ENCODE results near the gene KDM4C.

DNA sequence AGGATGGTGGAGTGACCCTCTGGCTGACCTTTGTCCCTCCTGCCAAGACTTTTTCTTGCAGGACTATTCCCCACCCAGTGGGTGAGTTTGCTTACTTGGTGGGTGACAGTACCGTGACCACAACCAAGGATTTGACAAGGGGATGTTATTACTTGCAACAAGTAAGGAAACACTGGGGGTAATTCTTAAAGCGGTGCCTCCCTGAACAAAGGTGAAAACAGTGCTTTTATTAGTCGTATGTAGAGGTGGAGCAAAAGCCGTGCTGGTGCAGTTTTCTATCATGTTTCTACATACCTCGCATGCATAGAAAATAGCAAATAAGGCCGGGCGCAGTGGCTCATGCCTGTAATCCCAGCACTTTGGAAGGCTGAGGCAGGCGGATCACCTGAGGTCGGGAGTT is 41.0 kb upstream of the KDM4C start:
- TF ChIP-seq, protein P1, sequence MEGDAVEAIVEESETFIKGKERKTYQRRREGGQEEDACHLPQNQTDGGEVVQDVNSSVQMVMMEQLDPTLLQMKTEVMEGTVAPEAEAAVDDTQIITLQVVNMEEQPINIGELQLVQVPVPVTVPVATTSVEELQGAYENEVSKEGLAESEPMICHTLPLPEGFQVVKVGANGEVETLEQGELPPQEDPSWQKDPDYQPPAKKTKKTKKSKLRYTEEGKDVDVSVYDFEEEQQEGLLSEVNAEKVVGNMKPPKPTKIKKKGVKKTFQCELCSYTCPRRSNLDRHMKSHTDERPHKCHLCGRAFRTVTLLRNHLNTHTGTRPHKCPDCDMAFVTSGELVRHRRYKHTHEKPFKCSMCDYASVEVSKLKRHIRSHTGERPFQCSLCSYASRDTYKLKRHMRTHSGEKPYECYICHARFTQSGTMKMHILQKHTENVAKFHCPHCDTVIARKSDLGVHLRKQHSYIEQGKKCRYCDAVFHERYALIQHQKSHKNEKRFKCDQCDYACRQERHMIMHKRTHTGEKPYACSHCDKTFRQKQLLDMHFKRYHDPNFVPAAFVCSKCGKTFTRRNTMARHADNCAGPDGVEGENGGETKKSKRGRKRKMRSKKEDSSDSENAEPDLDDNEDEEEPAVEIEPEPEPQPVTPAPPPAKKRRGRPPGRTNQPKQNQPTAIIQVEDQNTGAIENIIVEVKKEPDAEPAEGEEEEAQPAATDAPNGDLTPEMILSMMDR (IDR thresholded peaks at IDR 0.05) = no peak
- TF ChIP-seq EZH2 (IDR thresholded peaks at IDR 0.05; ENCODE audit: borderline replicate concordance, insufficient read depth, low read depth, low read length, poor library complexity, severe bottlenecking) = no peak
